HG03135 (cell line): ENCODE results near the gene EXOC6.
"Not testable (repeated sequence)": the region's sequence is repeated elsewhere in the genome, so short reads cannot be mapped to it uniquely, and the experiment has no call there.

ENCODE experiments used
- ATAC-seq: cut with Tn5 transposase; IDR thresholded peaks from one replicate; pipeline ENCODE4 v1.9.1; 2021; ENCODE audit warnings: mild to moderate bottlenecking, moderate library complexity; ENCODE audit not compliant: unreplicated experiment

The EXOC6 gene

GRCh38 chr10:93101148-93101547, 252.8 kb downstream of the EXOC6 start:
- not testable (repeated sequence) for ATAC-seq

GRCh38 chr10:93103953-93104352, 255.6 kb downstream of the EXOC6 start:
- ATAC-seq: no peak

DNA sequence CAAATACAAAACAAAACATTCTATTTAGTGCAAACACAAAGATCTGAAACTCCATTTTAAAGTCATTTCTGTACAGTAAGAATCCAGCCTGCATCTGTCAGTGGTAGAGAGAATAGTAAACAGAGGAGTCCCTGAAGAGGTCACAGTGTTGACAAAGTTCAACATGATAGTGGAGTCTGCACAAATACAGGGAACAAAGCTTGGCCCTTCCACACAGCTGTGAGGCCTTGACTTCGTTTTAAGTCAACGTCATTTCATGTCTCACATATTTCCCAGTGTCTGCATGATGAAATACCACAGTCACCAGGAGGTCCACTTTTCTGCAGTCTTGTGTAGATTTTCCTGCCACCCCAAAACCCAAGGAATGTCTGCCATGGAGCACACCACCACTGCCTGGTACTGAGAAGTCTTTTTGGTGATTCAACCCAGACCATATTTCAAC, 258.3 kb downstream of the EXOC6 start:
- no peak for ATAC-seq
